ENCODE measurements around the gene SURF2. TPM values are rescaled to one million over a fixed set of nuclear protein-coding genes. Genes with fewer than 3 reads are reported as not detected.
"Not testable (repeated sequence)": the region's sequence is repeated elsewhere in the genome, so short reads cannot be mapped to it uniquely, and the experiment has no call there.

SURF2 gene
- total RNA-seq, 1 donor from 2014 or later = 14.5 TPM

- intact Hi-C loops (cut with micrococcal nuclease) = no loop called here
- ATAC-seq = no peak
- no peak for DNase-seq
Measured at GRCh38 chr9:133389562-133389961, 33.2 kb downstream of the SURF2 start.

- intact Hi-C loops (cut with micrococcal nuclease) = no loop called here
- DNase-seq (no peak), ATAC-seq (no peak)
Measured at GRCh38 chr9:133390713-133391112, 34.4 kb downstream of the SURF2 start.

- intact Hi-C loops (cut with micrococcal nuclease) = not testable (repeated sequence)
Measured at GRCh38 chr9:133391449-133391848, 35.1 kb downstream of the SURF2 start.

GRCh38 chr9:133392308-133392707 lies 36.0 kb downstream of the SURF2 start:
- intact Hi-C loops (cut with micrococcal nuclease) = not testable (repeated sequence)

More at GRCh38 chr9:133391449-133391848, 35.1 kb downstream of the SURF2 start:
- not testable (repeated sequence) for ATAC-seq, DNase-seq

GRCh38 chr9:133393399-133393798 lies 37.0 kb downstream of the SURF2 start:
- intact Hi-C loops (cut with micrococcal nuclease) = no loop called here
- DNase-seq (no peak), ATAC-seq (no peak)

More at GRCh38 chr9:133392308-133392707, 36.0 kb downstream of the SURF2 start:
- not testable (repeated sequence) for DNase-seq, ATAC-seq

GRCh38 chr9:133394687-133395271 lies 38.4 kb downstream of the SURF2 start:
- ATAC-seq (no peak), DNase-seq (no peak)
- intact Hi-C loops (cut with micrococcal nuclease) = no loop called here

GRCh38 chr9:133396952-133397351 lies 40.6 kb downstream of the SURF2 start:
- intact Hi-C loops (cut with micrococcal nuclease) = no loop called here
- DNase-seq (no peak), ATAC-seq (peak; percentile 15)

GRCh38 chr9:133397370-133397769 lies 41.0 kb downstream of the SURF2 start:
- DNase-seq = no peak
- ATAC-seq = no peak
- intact Hi-C loops (cut with micrococcal nuclease) = no loop called here

- intact Hi-C loops (cut with micrococcal nuclease) = no loop called here
- no peak for ATAC-seq
- DNase-seq = no peak
Measured at GRCh38 chr9:133397895-133398294, 41.5 kb downstream of the SURF2 start.

- ATAC-seq (no peak), DNase-seq (no peak)
- intact Hi-C loops (cut with micrococcal nuclease) = loop anchor here (10.0 kb wide), 2 partner anchors 85 to 325 kb away; no protein-coding TSS in a partner anchor
Measured at GRCh38 chr9:133400292-133400691, 43.9 kb downstream of the SURF2 start.

GRCh38 chr9:133401588-133401987 lies 45.2 kb downstream of the SURF2 start:
- intact Hi-C loops (cut with micrococcal nuclease) = loop anchor here (10.0 kb wide), 2 partner anchors 83 to 323 kb away; no protein-coding TSS in a partner anchor
- DNase-seq = no peak

GRCh38 chr9:133402689-133403088 lies 46.3 kb downstream of the SURF2 start:
- DNase-seq = no peak
- intact Hi-C loops (cut with micrococcal nuclease) = loop anchor here (10.0 kb wide), 2 partner anchors 82 to 322 kb away; no protein-coding TSS in a partner anchor
- ATAC-seq = no peak

More at GRCh38 chr9:133401588-133401987, 45.2 kb downstream of the SURF2 start:
- no peak for ATAC-seq

GRCh38 chr9:133403766-133404453 lies 47.6 kb downstream of the SURF2 start:
- ATAC-seq = no peak
- no peak for DNase-seq
- intact Hi-C loops (cut with micrococcal nuclease) = loop anchor here (10.0 kb wide), 2 partner anchors 81 to 321 kb away; no protein-coding TSS in a partner anchor

- DNase-seq (no peak), ATAC-seq (no peak)
- intact Hi-C loops (cut with micrococcal nuclease) = loop anchor here (10.0 kb wide), 2 partner anchors 80 to 320 kb away; no protein-coding TSS in a partner anchor
Measured at GRCh38 chr9:133404454-133405002, 48.2 kb downstream of the SURF2 start.

- DNase-seq = no peak
- ATAC-seq = peak; percentile 50
- intact Hi-C loops (cut with micrococcal nuclease) = loop anchor here (10.0 kb wide), 2 partner anchors 79 to 319 kb away; no protein-coding TSS in a partner anchor
Measured at GRCh38 chr9:133405508-133406438, 49.4 kb downstream of the SURF2 start.

- peak; percentile 81 for DNase-seq
- intact Hi-C loops (cut with micrococcal nuclease) = loop anchor here (10.0 kb wide), 2 partner anchors 78 to 318 kb away; no protein-coding TSS in a partner anchor
- ATAC-seq = peak; percentile 82
Measured at GRCh38 chr9:133406480-133407307, 50.3 kb downstream of the SURF2 start.

GRCh38 chr9:133408042-133408441 lies 51.7 kb downstream of the SURF2 start:
- DNase-seq = no peak
- ATAC-seq = no peak
- intact Hi-C loops (cut with micrococcal nuclease) = loop anchor here (10.0 kb wide), 2 partner anchors 77 to 317 kb away; no protein-coding TSS in a partner anchor
